ENCODE results near the gene CD7.

Gene CD7

DNA sequence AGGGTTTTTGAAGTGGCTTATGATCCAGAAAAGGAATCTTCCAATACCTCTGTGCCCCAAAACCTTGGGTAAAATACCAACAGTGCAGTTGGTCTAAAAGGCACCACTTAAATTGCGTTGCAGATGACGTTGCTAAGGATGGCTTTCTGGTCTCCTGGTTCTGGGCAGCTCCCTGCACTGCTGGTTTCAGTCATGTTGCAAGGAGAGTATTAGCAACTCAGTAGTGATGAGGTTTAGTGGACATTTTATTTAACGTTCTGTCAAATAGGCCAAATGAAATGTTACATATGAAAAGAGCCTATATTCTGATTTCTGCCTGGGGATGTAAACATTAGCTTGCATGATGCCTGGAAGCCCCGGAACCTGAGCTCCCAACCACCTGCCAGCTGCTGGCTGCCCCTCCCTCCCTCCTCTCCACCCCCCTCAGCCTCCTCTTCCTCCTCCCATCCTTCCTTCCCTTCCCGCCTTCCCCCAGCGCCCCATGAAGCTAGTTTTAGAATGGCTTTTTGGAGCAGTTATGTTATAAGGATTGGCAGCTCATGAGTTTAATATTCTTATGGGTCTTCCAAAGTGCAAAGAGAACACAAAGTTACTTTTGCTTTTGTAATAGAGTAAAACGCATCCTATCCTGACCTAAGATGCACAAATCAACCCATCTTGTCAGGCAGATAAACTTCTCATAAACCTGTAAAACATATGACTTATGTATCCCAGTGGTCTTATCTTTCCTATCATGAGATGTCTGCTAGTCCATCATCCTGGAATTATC lies 20.7 kb downstream of the CD7 start:
- TF ChIP-seq GATA3 (IDR thresholded peaks at IDR 0.05; ENCODE audit: low read depth, low read length): no peak

DNA sequence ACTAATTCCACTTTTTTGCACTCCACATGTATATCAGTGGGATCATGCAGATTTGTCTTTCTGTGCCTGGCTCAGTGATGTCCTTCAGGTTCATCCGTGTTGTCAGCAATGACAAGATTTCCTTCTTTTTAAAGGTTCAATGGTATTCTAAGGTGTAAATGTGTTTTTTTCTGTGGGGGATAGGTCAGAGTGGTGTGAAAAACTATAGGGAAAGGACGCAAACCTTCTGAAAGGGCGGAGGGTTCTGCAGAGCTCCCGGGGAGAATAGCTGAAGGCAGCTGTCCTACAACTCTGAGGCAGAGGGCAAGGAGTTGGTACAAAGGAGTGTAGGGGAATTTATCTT lies 22.0 kb downstream of the CD7 start:
- TF ChIP-seq GATA2 (IDR thresholded peaks at IDR 0.05; ENCODE audit: low read depth, low read length) (no peak), GATA3 (IDR thresholded peaks at IDR 0.05; ENCODE audit: low read depth, low read length) (no peak)

DNA sequence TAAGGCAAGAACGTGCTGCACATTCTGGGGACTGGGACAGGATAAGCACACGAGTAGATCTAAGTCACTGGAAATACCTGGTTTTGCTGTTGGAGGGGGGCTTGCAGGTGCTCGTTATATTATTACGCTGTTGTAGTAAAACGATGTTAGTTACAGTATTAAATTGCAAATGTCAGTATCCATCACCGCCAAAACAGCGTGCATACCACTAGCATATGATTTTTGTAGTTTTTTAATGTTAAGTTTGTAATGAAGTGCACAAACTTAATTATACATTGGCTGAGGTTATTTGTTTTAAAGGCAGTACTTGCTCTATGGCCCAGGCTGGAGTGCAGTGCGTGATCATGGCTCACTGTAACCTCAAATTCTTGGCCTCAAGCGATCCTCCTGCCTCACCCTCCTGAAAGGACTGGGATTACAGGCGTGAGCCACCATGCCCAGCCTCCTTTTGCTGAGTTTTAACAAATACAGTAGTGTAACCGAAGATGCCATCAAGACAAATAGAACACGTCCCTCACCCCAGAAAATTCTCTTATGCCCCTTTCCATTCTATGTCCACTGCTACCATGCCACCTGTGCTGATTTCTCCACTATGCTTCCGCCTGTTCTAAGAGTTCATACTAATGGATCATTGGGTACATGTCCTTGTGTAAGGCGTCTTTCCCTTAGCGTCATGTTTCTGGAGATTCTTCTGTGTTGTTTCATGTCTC lies 23.2 kb downstream of the CD7 start:
- TF ChIP-seq GATA2 (IDR thresholded peaks at IDR 0.05; ENCODE audit: low read depth, low read length): no peak
- TF ChIP-seq GATA3 (IDR thresholded peaks at IDR 0.05; ENCODE audit: low read depth, low read length): no peak

DNA sequence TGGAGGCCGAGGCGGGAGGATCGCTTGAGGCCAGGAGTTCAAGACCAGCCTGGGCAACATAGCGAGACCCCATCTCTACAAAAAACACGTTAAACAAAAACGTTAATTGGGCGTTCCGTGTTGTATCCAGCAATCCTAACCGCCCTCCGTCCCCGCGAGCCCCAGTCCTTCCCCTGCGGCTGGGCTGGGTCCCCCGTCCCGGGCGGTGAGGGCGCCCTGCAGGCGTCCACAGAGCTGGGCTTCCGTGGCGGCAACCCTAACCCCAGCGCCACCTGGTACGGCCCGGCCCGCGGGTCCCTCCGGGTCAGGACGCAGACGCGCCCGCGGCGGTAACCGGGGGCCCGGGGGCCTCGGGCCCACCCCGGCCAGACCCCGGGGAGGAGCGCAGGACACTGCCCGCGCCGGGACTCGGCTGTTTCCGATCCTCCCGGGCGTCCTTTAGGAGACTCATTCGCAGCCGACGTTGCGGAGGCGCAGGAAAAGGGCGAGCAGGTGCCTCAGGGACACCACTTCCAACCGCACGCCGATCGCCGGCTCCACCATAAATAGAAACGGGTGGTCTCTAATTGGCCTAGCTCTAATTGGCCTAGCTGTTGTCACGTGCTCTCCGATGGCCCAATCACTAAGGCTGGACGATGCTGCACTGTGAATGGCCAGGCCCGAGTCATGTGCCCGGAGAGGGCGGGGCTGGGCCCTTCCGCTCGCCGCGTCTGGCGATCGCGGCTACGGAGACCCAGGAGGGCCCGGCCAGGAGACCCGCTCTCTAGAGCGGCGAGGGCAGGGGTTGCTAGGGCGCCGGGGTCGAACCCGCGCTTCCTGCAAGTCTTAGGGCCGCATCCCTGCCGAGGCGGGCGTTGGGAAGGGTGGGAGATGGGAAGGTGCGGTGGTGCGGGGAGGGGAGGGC lies 24.9 kb downstream of the CD7 start:
- no peak for TF ChIP-seq GATA3 (IDR thresholded peaks at IDR 0.05; ENCODE audit: low read depth, low read length)
- TF ChIP-seq GATA2 (IDR thresholded peaks at IDR 0.05; ENCODE audit: low read depth, low read length): no peak

DNA sequence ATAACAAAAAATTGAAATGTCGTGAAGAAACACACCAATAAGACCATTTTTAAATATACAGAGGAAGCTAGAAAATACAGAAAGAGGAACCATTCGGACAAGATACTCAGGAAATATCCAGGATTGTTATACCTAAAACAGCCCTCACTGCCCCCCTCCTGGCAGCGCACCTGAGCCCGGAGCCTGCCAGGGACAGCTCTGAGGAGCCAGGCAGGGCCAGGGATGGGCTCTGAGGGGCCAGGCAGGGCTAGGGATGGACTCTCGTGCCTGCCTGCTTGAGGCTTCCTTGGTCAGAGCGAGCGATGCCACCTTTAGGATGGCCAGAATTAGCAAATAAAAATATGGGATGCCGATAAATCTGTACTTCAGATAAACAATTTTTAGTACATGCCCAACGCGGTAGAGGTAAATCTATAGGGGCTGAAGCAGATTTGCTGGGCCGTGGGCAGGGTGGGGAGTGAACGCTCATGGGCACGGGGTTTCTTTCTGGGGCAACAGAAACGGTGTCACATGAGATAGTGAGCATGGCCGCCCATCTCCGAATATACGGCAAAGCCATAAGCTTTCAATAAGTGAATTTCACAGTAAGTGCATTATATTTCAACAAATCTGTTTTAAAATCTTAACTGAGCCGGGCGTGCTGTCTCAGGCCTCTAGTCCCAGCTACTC lies 25.7 kb downstream of the CD7 start:
- TF ChIP-seq GATA2 (IDR thresholded peaks at IDR 0.05; ENCODE audit: low read depth, low read length): no peak
- no peak for TF ChIP-seq GATA3 (IDR thresholded peaks at IDR 0.05; ENCODE audit: low read depth, low read length)

DNA sequence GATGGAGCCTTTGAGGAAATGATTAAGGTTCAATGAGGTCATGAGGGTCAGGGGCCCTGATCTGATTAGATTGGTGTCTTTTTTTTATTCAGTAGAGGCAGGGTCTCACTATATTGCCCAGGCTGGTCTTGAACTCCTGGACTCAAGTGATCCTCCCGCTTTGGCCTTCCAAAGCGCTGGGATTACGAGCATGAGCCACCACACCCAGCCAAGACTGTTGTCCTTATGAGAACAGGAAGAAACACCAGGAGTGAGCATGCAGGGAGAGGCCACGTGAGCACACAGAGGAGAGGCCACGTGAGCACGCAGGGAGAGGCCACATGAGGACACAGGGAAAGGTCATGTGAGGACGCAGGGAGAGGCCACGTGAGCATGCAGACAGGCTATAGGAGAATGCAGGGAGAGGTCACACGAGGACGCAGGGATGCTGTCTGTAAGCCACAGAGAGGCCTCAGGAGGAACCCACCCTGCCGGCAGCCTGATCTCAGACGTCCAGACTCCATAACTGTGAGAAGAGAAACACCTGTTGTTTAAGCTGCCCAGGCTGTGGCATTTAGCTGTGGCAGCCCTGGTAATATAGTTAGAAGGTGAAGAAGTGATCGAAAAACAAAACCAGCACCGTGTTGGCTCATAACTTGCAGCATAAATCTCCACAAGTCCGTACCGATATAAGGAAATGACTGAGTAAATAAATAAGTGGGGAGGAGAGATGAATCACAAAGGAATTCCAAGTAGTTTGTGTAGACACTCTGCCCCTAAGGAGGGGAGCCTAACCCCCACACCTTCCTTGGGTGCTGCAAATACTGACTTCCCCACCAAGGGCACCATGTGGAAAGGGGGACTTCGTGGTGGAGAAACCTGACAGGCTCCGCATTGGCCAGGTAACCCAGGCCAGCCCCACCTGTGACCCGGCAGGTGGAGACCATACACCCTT lies 29.3 kb downstream of the CD7 start:
- TF ChIP-seq GATA3 (IDR thresholded peaks at IDR 0.05; ENCODE audit: low read depth, low read length) (no peak), GATA2 (IDR thresholded peaks at IDR 0.05; ENCODE audit: low read depth, low read length) (no peak)

DNA sequence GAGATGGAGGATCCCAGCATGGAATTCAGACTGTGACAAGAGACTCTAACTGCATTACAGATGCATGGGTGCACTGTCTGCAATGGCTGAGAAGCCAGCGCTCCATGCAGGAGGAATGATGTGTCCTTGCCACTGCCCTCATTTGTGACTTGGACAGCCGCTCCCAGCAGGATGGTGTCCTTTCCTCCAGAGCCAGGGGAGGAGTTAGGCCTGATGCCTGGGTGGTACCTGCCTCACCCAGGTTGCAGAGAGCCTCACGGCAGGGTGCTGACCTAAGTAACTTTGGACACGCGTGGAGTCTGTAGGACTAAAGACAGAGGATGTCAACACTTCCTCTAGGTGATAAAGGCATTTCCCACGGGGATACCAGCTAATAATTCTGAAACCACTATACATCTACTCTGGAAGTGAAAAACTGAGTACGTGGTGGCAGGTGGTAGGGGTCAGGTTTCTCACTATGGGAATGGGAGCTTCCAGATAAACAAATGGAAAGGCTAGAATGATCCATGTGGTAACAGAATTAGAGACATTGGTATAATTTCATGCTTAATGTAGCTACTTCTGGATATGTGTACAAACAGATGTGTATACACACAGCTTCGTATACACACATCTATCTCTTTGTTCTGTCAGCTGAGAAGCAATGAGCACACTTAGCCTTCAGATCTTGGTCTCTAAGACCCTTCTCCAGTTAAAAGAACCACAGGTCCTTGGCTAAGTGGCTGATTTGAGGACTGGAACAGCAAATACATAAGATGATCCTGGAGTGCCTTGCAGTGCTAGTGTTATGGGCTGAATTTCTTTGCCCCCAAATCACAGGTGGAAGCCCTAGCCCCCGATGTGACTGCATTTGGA lies 30.2 kb downstream of the CD7 start:
- no peak for TF ChIP-seq GATA2 (IDR thresholded peaks at IDR 0.05; ENCODE audit: low read depth, low read length)
- TF ChIP-seq GATA3 (IDR thresholded peaks at IDR 0.05; ENCODE audit: low read depth, low read length): no peak

DNA sequence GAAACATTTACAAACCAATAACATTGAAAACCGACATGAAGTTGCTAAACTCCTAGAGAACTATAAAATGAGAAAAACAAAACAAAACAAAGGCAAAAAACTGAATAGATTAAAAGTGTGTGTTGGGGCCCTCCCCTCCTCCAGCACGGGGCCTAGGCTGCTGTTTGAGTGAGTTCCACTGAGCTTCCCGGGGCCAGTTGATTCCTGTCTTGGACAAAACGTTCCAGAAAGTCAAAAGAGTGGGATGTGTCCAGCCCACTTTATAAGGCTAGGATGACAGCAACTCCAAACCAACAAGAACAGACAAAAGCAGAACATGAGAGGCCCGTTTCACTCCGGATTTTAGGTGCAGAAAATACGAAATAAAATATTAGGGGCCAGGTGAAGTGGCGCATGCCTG lies 32.3 kb downstream of the CD7 start:
- TF ChIP-seq GATA2 (IDR thresholded peaks at IDR 0.05; ENCODE audit: low read depth, low read length) (no peak), GATA3 (IDR thresholded peaks at IDR 0.05; ENCODE audit: low read depth, low read length) (no peak)

DNA sequence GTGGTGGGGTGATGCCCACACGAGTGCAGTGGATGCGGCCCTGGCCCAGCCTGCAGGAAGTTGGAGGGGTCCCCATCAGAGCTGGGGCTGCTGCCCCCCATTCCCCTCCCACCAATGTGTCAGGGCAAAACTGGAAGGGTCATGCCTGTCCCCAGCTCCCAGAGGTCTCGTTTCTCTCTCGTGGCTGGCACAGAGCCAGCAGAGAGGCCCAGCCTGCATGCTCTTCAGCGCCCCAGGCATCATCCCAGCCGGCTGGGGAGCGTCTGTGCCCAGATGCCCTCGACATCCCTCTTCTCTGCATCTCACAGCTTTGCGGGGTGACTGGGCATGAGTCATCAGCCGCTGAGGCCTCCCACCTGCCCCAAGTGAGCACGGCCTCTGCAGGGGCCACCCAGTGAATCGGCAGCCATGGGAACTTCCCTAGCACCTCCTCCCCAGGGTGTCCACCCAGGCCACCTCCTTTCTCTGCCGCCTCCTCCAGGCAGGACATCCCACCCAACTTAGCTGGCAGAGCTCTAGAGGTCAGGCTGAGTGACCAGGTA lies 34.1 kb downstream of the CD7 start:
- TF ChIP-seq GATA2 (IDR thresholded peaks at IDR 0.05; ENCODE audit: low read depth, low read length) (no peak), GATA3 (IDR thresholded peaks at IDR 0.05; ENCODE audit: low read depth, low read length) (no peak)

DNA sequence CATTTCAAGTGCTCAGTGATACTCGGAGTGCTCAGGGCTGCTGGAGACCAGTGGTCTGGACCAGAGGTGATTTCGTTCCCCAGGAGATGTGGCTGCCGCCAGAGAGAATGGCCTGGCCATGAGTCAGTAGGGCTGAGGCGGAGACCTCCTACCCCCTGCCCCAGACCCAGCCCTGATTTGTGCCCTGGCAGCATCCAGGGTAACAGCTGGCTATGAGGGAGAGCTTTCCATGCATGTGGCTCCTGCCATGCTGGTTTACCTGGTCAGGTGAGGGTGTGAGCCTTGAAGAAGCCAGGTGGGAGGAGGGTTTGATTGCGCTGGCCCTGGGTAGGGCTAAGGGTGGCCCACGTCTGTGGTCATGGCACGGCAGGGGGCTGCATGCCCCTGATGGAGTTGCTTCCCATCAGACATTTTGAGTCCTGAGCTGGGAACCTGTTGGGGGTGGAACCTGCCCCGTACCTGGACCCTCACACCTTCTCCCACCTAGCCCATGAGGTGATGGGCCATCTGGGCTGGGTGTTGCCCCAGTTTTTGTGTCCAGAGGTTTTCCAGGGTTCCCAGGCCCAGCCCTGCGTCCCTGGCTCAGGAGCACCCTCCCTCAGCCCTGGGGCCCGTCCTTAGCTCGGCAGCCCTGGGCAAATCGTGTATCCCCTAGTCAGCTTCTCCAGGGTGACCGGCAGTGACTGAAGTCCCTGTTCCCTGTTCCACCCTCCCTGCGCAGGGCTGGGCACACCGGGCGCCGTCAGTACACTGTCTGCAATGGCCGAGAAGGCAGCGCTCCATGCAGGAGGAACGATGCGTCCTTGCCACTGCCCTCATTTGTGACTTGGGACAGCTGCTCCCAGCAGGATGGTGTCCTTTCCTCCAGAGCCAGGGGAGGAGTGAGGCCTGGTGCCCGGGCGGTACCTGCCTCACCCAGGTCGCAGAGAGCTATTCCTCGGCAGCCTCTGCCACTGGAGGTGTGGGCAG lies 34.9 kb downstream of the CD7 start:
- TF ChIP-seq GATA2 (IDR thresholded peaks at IDR 0.05; ENCODE audit: low read depth, low read length) (no peak), GATA3 (IDR thresholded peaks at IDR 0.05; ENCODE audit: low read depth, low read length) (no peak)

Measured in SH-SY5Y (cell line).